Endothelial cell of umbilical vein (primary cell): ENCODE measurements around the gene RPEL1. TPM values are rescaled to one million over a fixed set of nuclear protein-coding genes. Genes with fewer than 3 reads are reported as not detected.

Experiments
- BruUV-seq: library from RNA; stranded (reverse); fragments of 400-500 nt; replicated peaks from 2 replicates; lab custom pipeline; 2021; lab: Mats Ljungman, UMichigan
- CTCF ChIA-PET: fragments of 300-600, 350-600 bp; sonication (Branson Sonifier 250); formaldehyde crosslinking; loops from one replicate; lab custom pipeline; 2021; ENCODE audit warnings: antibody characterized with exemption, inconsistent platforms; lab: Charles Lee
- POLR2A ChIA-PET: fragments of 300-600, 350-600 bp; sonication (Branson Sonifier 250); formaldehyde crosslinking; loops from one replicate; lab custom pipeline; 2021; ENCODE audit warnings: antibody characterized with exemption, inconsistent platforms; lab: Charles Lee
- DNase-seq: peaks from one replicate; pipeline ENCODE4 v3.0.0-alpha.2; 2011; ENCODE audit warnings: low read depth, low spot score
- FAIRE-seq: peaks from 2 replicates; lab custom pipeline; 2011; peaks lifted over from hg19 to GRCh38; lab: Jason Lieb, UNC
- H2AFZ ChIP-seq: 2 replicates; pipeline ENCODE4 v1.6.0; 2012; ENCODE audit warnings: low read depth, low read length, control low read depth, inconsistent platforms
- H3K27ac ChIP-seq: 2 replicates; pipeline ENCODE4 v1.5.1; 2011; ENCODE audit warnings: low read depth, mild to moderate bottlenecking, control low read depth, low read length, moderate library complexity; ENCODE audit not compliant: insufficient read depth
- H3K27me3 ChIP-seq, 2 experiments: 2 replicates each; pipeline versions ENCODE4 v1.6.0 to v1.6.1; 2011; ENCODE audit warnings: low read length in 2 of 2, mixed read lengths in 1 of 2; ENCODE audit not compliant: control insufficient read depth in 2 of 2, insufficient read depth in 2 of 2
- H3K36me3 ChIP-seq, 2 experiments: 2 replicates in 1 of 2; 3 replicates in 1 of 2; pipeline ENCODE4 v1.5.1; 2011; ENCODE audit warnings: low read length in 2 of 2, mild to moderate bottlenecking in 1 of 2, moderate library complexity in 1 of 2; ENCODE audit not compliant: control insufficient read depth in 2 of 2, insufficient read depth in 2 of 2; ENCODE audit errors: extremely low read depth in 1 of 2
- H3K4me1 ChIP-seq: 3 replicates; pipeline ENCODE4 v1.5.1; 2011; ENCODE audit warnings: mild to moderate bottlenecking, low read length; ENCODE audit not compliant: control insufficient read depth, insufficient read depth; ENCODE audit errors: extremely low read depth
- H3K4me2 ChIP-seq: 2 replicates; pipeline ENCODE4 v1.6.1; 2011; ENCODE audit warnings: low read length, control low read depth, mixed read lengths; ENCODE audit not compliant: insufficient read depth
- H3K4me3 ChIP-seq, 3 experiments: fragments of 200-600 bp in 1 of 3; sonication (generic), shearing (Covaris generic) in 1 of 3; replicated peaks in 1 of 3; 2 replicates each; pipeline ENCODE4 v1.5.1; 2011 to 2016; ENCODE audit warnings: control low read depth in 3 of 3, low read length in 3 of 3, mild to moderate bottlenecking in 2 of 3, inconsistent platforms in 1 of 3, low read depth in 1 of 3, moderate library complexity in 1 of 3; ENCODE audit not compliant: insufficient read depth in 1 of 3
- H3K79me2 ChIP-seq: 2 replicates; pipeline ENCODE4 v1.6.0; 2012; ENCODE audit warnings: low read length, inconsistent platforms; ENCODE audit not compliant: control insufficient read depth, insufficient read depth
- H3K9ac ChIP-seq: replicated peaks from 2 replicates; pipeline ENCODE3; 2011; ENCODE audit warnings: low read length, control low read depth; ENCODE audit not compliant: insufficient read depth; ENCODE audit errors: extremely low read depth
- H3K9me1 ChIP-seq: replicated peaks from 3 replicates; pipeline ENCODE4 v1.6.0; 2011; ENCODE audit warnings: mild to moderate bottlenecking, low read length; ENCODE audit not compliant: control insufficient read depth, insufficient read depth; ENCODE audit errors: extremely low read depth
- H3K9me3 ChIP-seq: replicated peaks from 2 replicates; pipeline ENCODE4 v1.5.1; 2012; ENCODE audit warnings: low read length, inconsistent platforms; ENCODE audit not compliant: control insufficient read depth, insufficient read depth
- H4K20me1 ChIP-seq: replicated peaks from 2 replicates; pipeline ENCODE3; 2011; ENCODE audit warnings: mild to moderate bottlenecking, low read length; ENCODE audit not compliant: control insufficient read depth, insufficient read depth; ENCODE audit errors: extremely low read depth
- MAX ChIP-seq: IDR thresholded peaks from 2 replicates; pipeline ENCODE4 v1.6.1; 2011; ENCODE audit not compliant: insufficient read depth, insufficient read length
- dilution Hi-C: fragments of 300-500 bp; cut with MboI; formaldehyde crosslinking; loops from one replicate; pipeline ENCODE4 v1.15.0; 2019; ENCODE audit warnings: low sequenced_read_pairs; ENCODE audit not compliant: extremely low pct_ligation_motif_present
- intact Hi-C: fragments of 100-400 bp; cut with micrococcal nuclease; formaldehyde crosslinking; loops from one replicate; pipeline ENCODE4 v1.10.0; 2022
- polyA plus RNA-seq, 4 experiments: library from polyadenylated mRNA; depleted of rRNA in 3 of 4; stranded (reverse) in 3 of 4; unstranded in 1 of 4; fragments of >200 nt; gene quantifications; 2 replicates each; pipeline versions ENCODE4 v1.2.1 to v1.2.3, GENCODE V29; 2011 to 2012; ENCODE audit warnings: missing spikeins in 1 of 4
- total RNA-seq: library from RNA; stranded (reverse); gene quantifications from 2 replicates; pipeline ENCODE4 v1.2.3, GENCODE V29; 2021
- TF ChIP-seq, protein P1 (sequence below), 2 donors: IDR thresholded peaks; 1 replicate in 1 of 2; 2 replicates in 1 of 2; pipeline ENCODE4 v1.5.1; 2011; ENCODE audit warnings: low read length in 2 of 2, mild to moderate bottlenecking in 2 of 2, moderate library complexity in 2 of 2, control low read depth in 1 of 2, inconsistent platforms in 1 of 2, low read depth in 1 of 2; ENCODE audit not compliant: insufficient read depth in 1 of 2; ENCODE audit errors: extremely low read depth in 1 of 2

RPEL1 gene
- total and polyA plus RNA-seq, 2 donors (not counting 3 experiments of a cell fraction or from before 2014, with no cell fraction given), result 0.04 TPM; not detected in 1

- Histone ChIP-seq H4K20me1 (no peaks in the 10 kb centered on the region), H3K4me1 (peaks cover 13% of the 10 kb centered on the region), H3K27me3 (no peaks in the 10 kb centered on the region), H2AFZ (peak overlapping the region; percentile 87), H3K4me2 (no peak overlapping the region), H3K27ac (no peak overlapping the region), H3K4me3 (no peak overlapping the region), H3K9me3 (no peaks in the 10 kb centered on the region), H3K36me3 (no peaks in the 10 kb centered on the region), H3K9ac (no peak overlapping the region), H3K9me1 (no peaks in the 10 kb centered on the region), H3K79me2 (no peaks in the 10 kb centered on the region)
- ChIA-PET POLR2A (interaction anchor here (0.6 to 2.0 kb wide), 4 partner anchors 7 to 122 kb away, joined by 3 to 13 read pairs (median 7); partner anchors contain the start of gene NT5C2), CTCF (interaction anchor here (0.6 to 4.1 kb wide), 29 partner anchors 8 to 404 kb away, joined by 3 to 62 read pairs (median 5); partner anchors contain the start of genes CNNM2 and NT5C2)
- dilution Hi-C loops (no loop called here), intact Hi-C loops (loop anchor here (2.0 kb wide), 1 partner anchor 46 kb away; the partner anchor contains the start of gene NT5C2)
- FAIRE-seq (peak; percentile 40), DNase-seq (peak; percentile 52)
- BruUV-seq, result no TSS peak
- TF ChIP-seq MAX, result no peak
- TF ChIP-seq, protein P1, sequence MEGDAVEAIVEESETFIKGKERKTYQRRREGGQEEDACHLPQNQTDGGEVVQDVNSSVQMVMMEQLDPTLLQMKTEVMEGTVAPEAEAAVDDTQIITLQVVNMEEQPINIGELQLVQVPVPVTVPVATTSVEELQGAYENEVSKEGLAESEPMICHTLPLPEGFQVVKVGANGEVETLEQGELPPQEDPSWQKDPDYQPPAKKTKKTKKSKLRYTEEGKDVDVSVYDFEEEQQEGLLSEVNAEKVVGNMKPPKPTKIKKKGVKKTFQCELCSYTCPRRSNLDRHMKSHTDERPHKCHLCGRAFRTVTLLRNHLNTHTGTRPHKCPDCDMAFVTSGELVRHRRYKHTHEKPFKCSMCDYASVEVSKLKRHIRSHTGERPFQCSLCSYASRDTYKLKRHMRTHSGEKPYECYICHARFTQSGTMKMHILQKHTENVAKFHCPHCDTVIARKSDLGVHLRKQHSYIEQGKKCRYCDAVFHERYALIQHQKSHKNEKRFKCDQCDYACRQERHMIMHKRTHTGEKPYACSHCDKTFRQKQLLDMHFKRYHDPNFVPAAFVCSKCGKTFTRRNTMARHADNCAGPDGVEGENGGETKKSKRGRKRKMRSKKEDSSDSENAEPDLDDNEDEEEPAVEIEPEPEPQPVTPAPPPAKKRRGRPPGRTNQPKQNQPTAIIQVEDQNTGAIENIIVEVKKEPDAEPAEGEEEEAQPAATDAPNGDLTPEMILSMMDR (IDR thresholded peaks at IDR 0.05; ENCODE audit: extremely low read depth in 1 of 2, insufficient read depth in 1 of 2, low read depth in 1 of 2, low read length in 2 of 2), result peak; percentile 25 to 50
These were observed 7.0 kb upstream of the RPEL1 start for GRCh38 chr10:103238506-103239252.
